ENCODE measurements around the gene A4GALT.

DNA sequence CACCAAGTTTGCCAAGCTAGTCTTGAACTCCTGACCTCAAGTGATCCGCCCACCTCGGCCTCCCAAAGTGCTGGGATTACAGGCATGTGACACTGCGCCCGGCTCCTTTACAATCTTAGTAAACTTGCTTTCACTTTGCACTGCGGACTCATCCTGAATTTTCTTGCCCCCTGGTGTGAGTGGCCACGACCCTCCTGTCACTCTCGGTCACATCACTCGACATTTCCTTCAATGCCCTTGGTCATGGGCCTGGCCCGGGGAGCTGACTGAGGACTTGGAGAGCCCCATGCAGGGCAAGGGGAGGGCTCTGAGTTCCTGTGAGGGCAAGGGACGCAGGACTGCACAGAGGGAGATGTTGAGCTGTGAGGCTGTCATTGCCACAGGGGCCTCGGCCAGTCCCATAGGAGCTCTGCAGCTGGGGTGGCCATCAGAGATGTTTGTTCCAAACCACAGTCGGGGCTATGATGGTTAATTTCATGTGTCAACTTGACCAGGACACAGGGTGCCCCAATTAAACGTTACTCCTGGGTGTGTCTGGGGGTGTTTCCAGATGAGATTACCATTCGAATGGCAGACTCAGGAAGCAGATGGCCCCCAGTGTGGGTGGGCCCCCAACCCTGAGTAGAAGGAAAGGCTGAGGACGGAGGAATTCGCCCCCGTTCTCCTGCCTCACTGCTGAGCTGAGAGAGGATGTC lies 21.2 kb downstream of the A4GALT start:
- TF ChIP-seq, protein P1, sequence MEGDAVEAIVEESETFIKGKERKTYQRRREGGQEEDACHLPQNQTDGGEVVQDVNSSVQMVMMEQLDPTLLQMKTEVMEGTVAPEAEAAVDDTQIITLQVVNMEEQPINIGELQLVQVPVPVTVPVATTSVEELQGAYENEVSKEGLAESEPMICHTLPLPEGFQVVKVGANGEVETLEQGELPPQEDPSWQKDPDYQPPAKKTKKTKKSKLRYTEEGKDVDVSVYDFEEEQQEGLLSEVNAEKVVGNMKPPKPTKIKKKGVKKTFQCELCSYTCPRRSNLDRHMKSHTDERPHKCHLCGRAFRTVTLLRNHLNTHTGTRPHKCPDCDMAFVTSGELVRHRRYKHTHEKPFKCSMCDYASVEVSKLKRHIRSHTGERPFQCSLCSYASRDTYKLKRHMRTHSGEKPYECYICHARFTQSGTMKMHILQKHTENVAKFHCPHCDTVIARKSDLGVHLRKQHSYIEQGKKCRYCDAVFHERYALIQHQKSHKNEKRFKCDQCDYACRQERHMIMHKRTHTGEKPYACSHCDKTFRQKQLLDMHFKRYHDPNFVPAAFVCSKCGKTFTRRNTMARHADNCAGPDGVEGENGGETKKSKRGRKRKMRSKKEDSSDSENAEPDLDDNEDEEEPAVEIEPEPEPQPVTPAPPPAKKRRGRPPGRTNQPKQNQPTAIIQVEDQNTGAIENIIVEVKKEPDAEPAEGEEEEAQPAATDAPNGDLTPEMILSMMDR (conservative IDR thresholded peaks at IDR 0.05; ENCODE audit: low read length), result no peak
- TF ChIP-seq EZH2phosphoT487 (IDR thresholded peaks at IDR 0.05; ENCODE audit: borderline replicate concordance, low read depth, low read length), result no peak

Data from OCI-LY7 (cell line).